ENCODE measurements around the gene PHACTR1. TPM values are rescaled to one million over a fixed set of nuclear protein-coding genes. Genes with fewer than 3 reads are reported as not detected.

The PHACTR1 gene
- total RNA-seq, 1 experiment from 2014 or later, result 15.5 TPM

DNA sequence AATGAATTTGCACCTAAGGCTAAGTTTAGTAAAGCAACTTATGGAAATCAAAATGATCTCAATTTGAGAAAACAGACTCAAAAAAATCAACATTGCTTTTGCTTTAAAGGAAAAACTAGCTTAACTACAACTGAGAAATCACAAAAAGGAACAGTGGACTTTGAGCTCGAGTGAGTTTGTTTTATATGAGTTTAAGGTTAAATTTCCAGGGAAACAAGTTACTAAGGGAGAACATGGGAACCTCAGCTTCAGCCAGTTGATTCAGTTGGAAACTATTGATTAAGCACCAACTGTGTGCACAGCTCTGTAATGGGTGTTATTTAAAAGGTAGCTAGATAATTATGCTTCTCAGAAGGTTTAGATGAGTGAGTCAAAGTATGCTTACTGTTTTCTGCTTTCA, 526.0 kb downstream of the PHACTR1 start:
- H3K4me3 Mint-ChIP-seq, result no peak overlapping the region
- H3K27me3 Mint-ChIP-seq (ENCODE audit: low read depth), result no peaks in the 10 kb centered on the region
- peaks cover 26% of the 10 kb centered on the region for H3K4me1 Mint-ChIP-seq
- H3K27ac Mint-ChIP-seq, result no peak overlapping the region
- CTCF ChIA-PET, result no interaction called here
- POLR2A ChIA-PET, result no interaction called here
- peaks cover 7% of the 10 kb centered on the region for H3K9me3 Mint-ChIP-seq
- ATAC-seq (no peak), DNase-seq (ENCODE audit: low spot score) (no peak)
- TF ChIP-seq RELA (CRISPR knock-in tag; IDR thresholded peaks at IDR 0.05; ENCODE audit: borderline replicate concordance), result no peak
- no peak for TF ChIP-seq ATF1 (CRISPR knock-in tag; IDR thresholded peaks at IDR 0.05)
- TF ChIP-seq, protein P1, sequence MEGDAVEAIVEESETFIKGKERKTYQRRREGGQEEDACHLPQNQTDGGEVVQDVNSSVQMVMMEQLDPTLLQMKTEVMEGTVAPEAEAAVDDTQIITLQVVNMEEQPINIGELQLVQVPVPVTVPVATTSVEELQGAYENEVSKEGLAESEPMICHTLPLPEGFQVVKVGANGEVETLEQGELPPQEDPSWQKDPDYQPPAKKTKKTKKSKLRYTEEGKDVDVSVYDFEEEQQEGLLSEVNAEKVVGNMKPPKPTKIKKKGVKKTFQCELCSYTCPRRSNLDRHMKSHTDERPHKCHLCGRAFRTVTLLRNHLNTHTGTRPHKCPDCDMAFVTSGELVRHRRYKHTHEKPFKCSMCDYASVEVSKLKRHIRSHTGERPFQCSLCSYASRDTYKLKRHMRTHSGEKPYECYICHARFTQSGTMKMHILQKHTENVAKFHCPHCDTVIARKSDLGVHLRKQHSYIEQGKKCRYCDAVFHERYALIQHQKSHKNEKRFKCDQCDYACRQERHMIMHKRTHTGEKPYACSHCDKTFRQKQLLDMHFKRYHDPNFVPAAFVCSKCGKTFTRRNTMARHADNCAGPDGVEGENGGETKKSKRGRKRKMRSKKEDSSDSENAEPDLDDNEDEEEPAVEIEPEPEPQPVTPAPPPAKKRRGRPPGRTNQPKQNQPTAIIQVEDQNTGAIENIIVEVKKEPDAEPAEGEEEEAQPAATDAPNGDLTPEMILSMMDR (IDR thresholded peaks at IDR 0.05), result no peak
- TF ChIP-seq EMX1 (CRISPR knock-in tag; IDR thresholded peaks at IDR 0.05), result no peak
- no peak for TF ChIP-seq ZNF671 (CRISPR knock-in tag; IDR thresholded peaks at IDR 0.05)
- TF ChIP-seq IRF2 (CRISPR knock-in tag; IDR thresholded peaks at IDR 0.05; ENCODE audit: borderline replicate concordance, low read depth), result no peak
- no peak for TF ChIP-seq FOXP4 (CRISPR knock-in tag; IDR thresholded peaks at IDR 0.05)
- TF ChIP-seq CREB1 (CRISPR knock-in tag; IDR thresholded peaks at IDR 0.05), result no peak
- TF ChIP-seq FOXJ3 (CRISPR knock-in tag; IDR thresholded peaks at IDR 0.05; ENCODE audit: borderline replicate concordance), result no peak
- no peak for TF ChIP-seq ZNF121 (CRISPR knock-in tag; IDR thresholded peaks at IDR 0.05)
- no peak for TF ChIP-seq MYBL2 (CRISPR knock-in tag; IDR thresholded peaks at IDR 0.05)
- no peak for TF ChIP-seq NR2C2 (CRISPR knock-in tag; IDR thresholded peaks at IDR 0.05)
- no peak for TF ChIP-seq ZNF416 (CRISPR knock-in tag; IDR thresholded peaks at IDR 0.05)
- no peak for TF ChIP-seq RORB (CRISPR knock-in tag; IDR thresholded peaks at IDR 0.05)
- TF ChIP-seq SMAD3 (CRISPR knock-in tag; IDR thresholded peaks at IDR 0.05; ENCODE audit: borderline replicate concordance), result no peak
- H3K36me3 Mint-ChIP-seq, result peaks cover 9% of the 10 kb centered on the region

- ATAC-seq (no peak), DNase-seq (ENCODE audit: low spot score) (no peak)
- Mint-ChIP-seq H3K4me3 (no peak overlapping the region), H3K9me3 (peaks cover 7% of the 10 kb centered on the region), H3K36me3 (peaks cover 9% of the 10 kb centered on the region), H3K4me1 (peaks cover 30% of the 10 kb centered on the region), H3K27me3 (ENCODE audit: low read depth) (no peaks in the 10 kb centered on the region), H3K27ac (no peak overlapping the region)
- ChIA-PET POLR2A (no interaction called here), CTCF (no interaction called here)
- no peak for TF ChIP-seq FOXP4 (CRISPR knock-in tag; IDR thresholded peaks at IDR 0.05)
- TF ChIP-seq PRDM15 (CRISPR knock-in tag; IDR thresholded peaks at IDR 0.05), result no peak
- TF ChIP-seq ZSCAN18 (CRISPR knock-in tag; IDR thresholded peaks at IDR 0.05), result no peak
- no peak for TF ChIP-seq GTF2I (CRISPR knock-in tag; conservative IDR thresholded peaks at IDR 0.05)
- no peak for TF ChIP-seq MLX (CRISPR knock-in tag; IDR thresholded peaks at IDR 0.05)
- no peak for TF ChIP-seq ATF3 (CRISPR knock-in tag; conservative IDR thresholded peaks at IDR 0.05)
- TF ChIP-seq E2F4 (CRISPR knock-in tag; IDR thresholded peaks at IDR 0.05; ENCODE audit: borderline replicate concordance, low read depth), result no peak
- no peak for TF ChIP-seq TEAD1 (CRISPR knock-in tag; IDR thresholded peaks at IDR 0.05)
- no peak for TF ChIP-seq E2F1 (CRISPR knock-in tag; IDR thresholded peaks at IDR 0.05)
Measured at GRCh38 chr6:13243033-13243432, 526.5 kb downstream of the PHACTR1 start.

Data from WTC11 (cell line).